Measurements from ENCODE around the gene CSNK1D. TPM values are rescaled to one million over a fixed set of nuclear protein-coding genes. Genes with fewer than 3 reads are reported as not detected.
"Not testable (repeated sequence)": the region's sequence is repeated elsewhere in the genome, so short reads cannot be mapped to it uniquely, and the experiment has no call there.

Gene CSNK1D
- total RNA-seq, 1 donor = 50.3 TPM

GRCh38 chr17:82198092-82198491 lies 75.4 kb downstream of the CSNK1D start:
- no peaks in the 10 kb centered on the region for H3K27me3 ChIP-seq (ENCODE audit: insufficient read depth, low read length)
- H3K4me1 ChIP-seq (ENCODE audit: insufficient read depth, low read length) = no peaks in the 10 kb centered on the region
- no peak for TF ChIP-seq CTCF (IDR thresholded peaks at IDR 0.05; ENCODE audit: extremely low read depth, low read depth, low read length)

GRCh38 chr17:82195675-82196672 lies 77.5 kb downstream of the CSNK1D start:
- Histone ChIP-seq H3K9me3 (ENCODE audit: low read depth, low read length) (no peaks in the 10 kb centered on the region), H3K4me3 (ENCODE audit: insufficient read depth, low read length) (no peak overlapping the region), H3K36me3 (ENCODE audit: insufficient read depth, low read length) (peaks cover 53% of the 10 kb centered on the region), H3K4me1 (ENCODE audit: insufficient read depth, low read length) (no peaks in the 10 kb centered on the region), H3K79me2 (ENCODE audit: insufficient read depth, low read length) (no peaks in the 10 kb centered on the region), H4K20me1 (ENCODE audit: insufficient read depth, low read length) (peaks cover 3% of the 10 kb centered on the region), H3K27me3 (ENCODE audit: insufficient read depth, low read length) (no peaks in the 10 kb centered on the region), H2AFZ (ENCODE audit: low read length) (no peak overlapping the region), H3K27ac (ENCODE audit: low read depth, low read length) (no peak overlapping the region), H3K4me2 (ENCODE audit: insufficient read depth, low read length) (no peak overlapping the region)
- TF ChIP-seq CTCF (IDR thresholded peaks at IDR 0.05; ENCODE audit: extremely low read depth, low read depth, low read length) = no peak
- DNase-seq (ENCODE audit: insufficient read length, low spot score, missing footprints) = no peak

More at GRCh38 chr17:82198092-82198491, 75.4 kb downstream of the CSNK1D start:
- H4K20me1 ChIP-seq (ENCODE audit: insufficient read depth, low read length) = peaks cover 9% of the 10 kb centered on the region
- H3K79me2 ChIP-seq (ENCODE audit: insufficient read depth, low read length) = peaks cover 2% of the 10 kb centered on the region
- H3K27ac ChIP-seq (ENCODE audit: low read depth, low read length) = no peak overlapping the region
- DNase-seq (ENCODE audit: insufficient read length, low spot score, missing footprints) = no peak
- no peak overlapping the region for H2AFZ ChIP-seq (ENCODE audit: low read length)
- H3K4me3 ChIP-seq (ENCODE audit: insufficient read depth, low read length) = no peak overlapping the region
- no peak overlapping the region for H3K4me2 ChIP-seq (ENCODE audit: insufficient read depth, low read length)
- no peaks in the 10 kb centered on the region for H3K9me3 ChIP-seq (ENCODE audit: low read depth, low read length)
- peaks cover 51% of the 10 kb centered on the region for H3K36me3 ChIP-seq (ENCODE audit: insufficient read depth, low read length)

- no peak for DNase-seq (ENCODE audit: insufficient read length, low spot score, missing footprints)
- no peak overlapping the region for H3K4me2 ChIP-seq (ENCODE audit: insufficient read depth, low read length)
- peaks cover 49% of the 10 kb centered on the region for H3K36me3 ChIP-seq (ENCODE audit: insufficient read depth, low read length)
- no peaks in the 10 kb centered on the region for H3K79me2 ChIP-seq (ENCODE audit: insufficient read depth, low read length)
- peaks cover 3% of the 10 kb centered on the region for H4K20me1 ChIP-seq (ENCODE audit: insufficient read depth, low read length)
- no peaks in the 10 kb centered on the region for H3K9me3 ChIP-seq (ENCODE audit: low read depth, low read length)
- no peak overlapping the region for H2AFZ ChIP-seq (ENCODE audit: low read length)
- no peak overlapping the region for H3K4me3 ChIP-seq (ENCODE audit: insufficient read depth, low read length)
- TF ChIP-seq CTCF (IDR thresholded peaks at IDR 0.05; ENCODE audit: extremely low read depth, low read depth, low read length) = no peak
- no peaks in the 10 kb centered on the region for H3K4me1 ChIP-seq (ENCODE audit: insufficient read depth, low read length)
- no peaks in the 10 kb centered on the region for H3K27me3 ChIP-seq (ENCODE audit: insufficient read depth, low read length)
- no peak overlapping the region for H3K27ac ChIP-seq (ENCODE audit: low read depth, low read length)
Observed at GRCh38 chr17:82194765-82195164, 78.7 kb downstream of the CSNK1D start.

GRCh38 chr17:82193520-82194220 lies 79.8 kb downstream of the CSNK1D start:
- DNase-seq (ENCODE audit: insufficient read length, low spot score, missing footprints) = no peak
- Histone ChIP-seq H3K27ac (ENCODE audit: low read depth, low read length) (no peak overlapping the region), H2AFZ (ENCODE audit: low read length) (no peak overlapping the region), H4K20me1 (ENCODE audit: insufficient read depth, low read length) (peaks cover 3% of the 10 kb centered on the region), H3K27me3 (ENCODE audit: insufficient read depth, low read length) (no peaks in the 10 kb centered on the region), H3K79me2 (ENCODE audit: insufficient read depth, low read length) (no peaks in the 10 kb centered on the region), H3K4me3 (ENCODE audit: insufficient read depth, low read length) (no peak overlapping the region), H3K9me3 (ENCODE audit: low read depth, low read length) (no peaks in the 10 kb centered on the region), H3K4me1 (ENCODE audit: insufficient read depth, low read length) (no peaks in the 10 kb centered on the region), H3K36me3 (ENCODE audit: insufficient read depth, low read length) (peaks cover 45% of the 10 kb centered on the region), H3K4me2 (ENCODE audit: insufficient read depth, low read length) (no peak overlapping the region)
- no peak for TF ChIP-seq CTCF (IDR thresholded peaks at IDR 0.05; ENCODE audit: extremely low read depth, low read depth, low read length)

GRCh38 chr17:82193050-82193449 lies 80.5 kb downstream of the CSNK1D start:
- H3K27me3 ChIP-seq (ENCODE audit: insufficient read depth, low read length); H3K27ac ChIP-seq (ENCODE audit: low read depth, low read length); H3K4me3 ChIP-seq (ENCODE audit: insufficient read depth, low read length); H3K4me2 ChIP-seq (ENCODE audit: insufficient read depth, low read length); H2AFZ ChIP-seq (ENCODE audit: low read length); H4K20me1 ChIP-seq (ENCODE audit: insufficient read depth, low read length); H3K4me1 ChIP-seq (ENCODE audit: insufficient read depth, low read length); DNase-seq (ENCODE audit: insufficient read length, low spot score, missing footprints); H3K79me2 ChIP-seq (ENCODE audit: insufficient read depth, low read length); H3K9me3 ChIP-seq (ENCODE audit: low read depth, low read length): not testable (repeated sequence)
- peaks cover 45% of the 10 kb centered on the region for H3K36me3 ChIP-seq (ENCODE audit: insufficient read depth, low read length)

Measured in osteoblast (primary cell).